GM12878 (cell line): ENCODE measurements around the gene CAPN3.

Source experiments
- CBX5 ChIP-seq: sonication (generic); IDR thresholded peaks from 2 replicates; pipeline ENCODE4 v1.6.1; 2016; ENCODE audit warnings: low read depth, moderate library complexity, mild to moderate bottlenecking, inconsistent platforms
- ESRRA ChIP-seq: IDR thresholded peaks from 2 replicates; pipeline ENCODE4 v1.6.1; 2012; ENCODE audit warnings: mild to moderate bottlenecking, low read length, improper control_type of control experiment

DNA sequence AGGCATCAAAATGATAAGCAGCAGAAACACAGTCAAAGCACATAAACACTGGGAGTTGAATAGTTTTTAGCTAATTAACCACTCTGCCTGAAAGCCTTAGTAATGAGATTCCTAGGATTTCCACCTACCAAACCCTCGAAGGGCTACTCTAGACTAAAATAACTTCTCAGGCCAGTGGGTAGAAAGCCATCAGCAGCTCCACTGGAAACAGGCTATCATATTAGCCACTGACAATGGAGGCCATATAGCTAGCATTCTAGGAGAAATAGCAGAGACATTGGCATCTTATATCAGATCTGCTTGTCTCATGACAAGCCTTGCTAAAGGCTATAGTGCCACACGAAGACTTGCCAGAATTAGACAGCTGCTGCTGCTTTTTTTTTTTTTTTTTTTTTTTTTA, 4.5 kb upstream of the CAPN3 start:
- TF ChIP-seq ESRRA, result no peak
- TF ChIP-seq CBX5, result no peak
